Left hindlimb (tissue), 1 donor: Measurements from ENCODE around the gene TTC9B.

ENCODE experiments used
- DNase-seq: peaks from one replicate; pipeline ENCODE4 v3.0.0-alpha.2; 2018

The TTC9B gene

GRCh38 chr19:40217934-40218890 is at the start of gene TTC9B:
Gene TTC9B (minus strand): TSS chr19:40218384. CDS start chr19:40218381, 3 bp downstream.
- peak; percentile 44 for DNase-seq

- no peak for DNase-seq
These were observed 49.4 kb upstream of the TTC9B start for GRCh38 chr19:40267601-40267997.

- DNase-seq = no peak
These were observed 48.9 kb upstream of the TTC9B start for GRCh38 chr19:40266912-40267600.

- DNase-seq = no peak
These were observed 47.9 kb upstream of the TTC9B start for GRCh38 chr19:40266119-40266518.

- DNase-seq = no peak
These were observed 47.5 kb upstream of the TTC9B start for GRCh38 chr19:40265763-40266099.

GRCh38 chr19:40265055-40265762 is 47.0 kb upstream of the TTC9B start:
- DNase-seq = no peak

GRCh38 chr19:40264314-40265054 is 46.3 kb upstream of the TTC9B start:
- DNase-seq = no peak

GRCh38 chr19:40263440-40264313 is 45.5 kb upstream of the TTC9B start:
- no peak for DNase-seq

GRCh38 chr19:40262422-40262821 is 44.2 kb upstream of the TTC9B start:
- no peak for DNase-seq

- no peak for DNase-seq
These were observed 43.4 kb upstream of the TTC9B start for GRCh38 chr19:40261631-40262030.

- no peak for DNase-seq
These were observed 38.9 kb upstream of the TTC9B start for GRCh38 chr19:40257096-40257517.

GRCh38 chr19:40256512-40256911 is 38.3 kb upstream of the TTC9B start:
- no peak for DNase-seq

- no peak for DNase-seq
These were observed 37.5 kb upstream of the TTC9B start for GRCh38 chr19:40255619-40256166.

- DNase-seq = no peak
These were observed 36.7 kb upstream of the TTC9B start for GRCh38 chr19:40254714-40255418.

- DNase-seq = no peak
These were observed 35.5 kb upstream of the TTC9B start for GRCh38 chr19:40253611-40254092.

- DNase-seq = no peak
These were observed 34.2 kb upstream of the TTC9B start for GRCh38 chr19:40252395-40252794.

- DNase-seq = no peak
These were observed 33.8 kb upstream of the TTC9B start for GRCh38 chr19:40251991-40252390.

- no peak for DNase-seq
These were observed 33.1 kb upstream of the TTC9B start for GRCh38 chr19:40251244-40251643.

GRCh38 chr19:40249781-40250180 is 31.6 kb upstream of the TTC9B start:
- no peak for DNase-seq

GRCh38 chr19:40249201-40249600 is 31.0 kb upstream of the TTC9B start:
- DNase-seq = no peak
